ENCODE results near the gene NELFCD.
"Not testable (repeated sequence)": the region's sequence is repeated elsewhere in the genome, so short reads cannot be mapped to it uniquely, and the experiment has no call there.

The NELFCD gene

DNA sequence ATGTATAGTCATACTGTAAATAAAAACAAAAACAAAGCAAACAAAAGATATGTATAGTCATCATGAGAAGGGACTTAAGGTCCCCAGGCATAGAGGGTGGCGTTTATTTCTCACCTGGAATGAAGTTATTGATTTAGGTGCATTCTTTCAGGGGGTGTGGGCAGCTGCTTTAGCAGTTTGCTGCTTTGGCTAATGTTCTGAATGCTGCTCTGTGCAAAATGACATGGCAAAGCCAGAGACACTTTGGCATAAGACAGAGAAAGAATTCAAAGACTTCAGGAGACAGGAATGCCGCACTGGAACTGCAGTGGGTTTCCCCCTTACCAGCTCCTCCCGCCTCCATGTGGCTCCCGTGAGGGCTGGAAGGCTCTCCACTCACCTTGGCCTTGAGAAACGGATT is 36.4 kb upstream of the NELFCD start:
- TF ChIP-seq, protein P1, sequence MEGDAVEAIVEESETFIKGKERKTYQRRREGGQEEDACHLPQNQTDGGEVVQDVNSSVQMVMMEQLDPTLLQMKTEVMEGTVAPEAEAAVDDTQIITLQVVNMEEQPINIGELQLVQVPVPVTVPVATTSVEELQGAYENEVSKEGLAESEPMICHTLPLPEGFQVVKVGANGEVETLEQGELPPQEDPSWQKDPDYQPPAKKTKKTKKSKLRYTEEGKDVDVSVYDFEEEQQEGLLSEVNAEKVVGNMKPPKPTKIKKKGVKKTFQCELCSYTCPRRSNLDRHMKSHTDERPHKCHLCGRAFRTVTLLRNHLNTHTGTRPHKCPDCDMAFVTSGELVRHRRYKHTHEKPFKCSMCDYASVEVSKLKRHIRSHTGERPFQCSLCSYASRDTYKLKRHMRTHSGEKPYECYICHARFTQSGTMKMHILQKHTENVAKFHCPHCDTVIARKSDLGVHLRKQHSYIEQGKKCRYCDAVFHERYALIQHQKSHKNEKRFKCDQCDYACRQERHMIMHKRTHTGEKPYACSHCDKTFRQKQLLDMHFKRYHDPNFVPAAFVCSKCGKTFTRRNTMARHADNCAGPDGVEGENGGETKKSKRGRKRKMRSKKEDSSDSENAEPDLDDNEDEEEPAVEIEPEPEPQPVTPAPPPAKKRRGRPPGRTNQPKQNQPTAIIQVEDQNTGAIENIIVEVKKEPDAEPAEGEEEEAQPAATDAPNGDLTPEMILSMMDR (IDR thresholded peaks at IDR 0.05; ENCODE audit: insufficient read depth, low read depth, low read length, missing control alignments) = no peak
- no peak for DNase-seq (ENCODE audit: low read depth)
- H3K4me3 ChIP-seq (ENCODE audit: low read depth, low read length) = no peak overlapping the region

DNA sequence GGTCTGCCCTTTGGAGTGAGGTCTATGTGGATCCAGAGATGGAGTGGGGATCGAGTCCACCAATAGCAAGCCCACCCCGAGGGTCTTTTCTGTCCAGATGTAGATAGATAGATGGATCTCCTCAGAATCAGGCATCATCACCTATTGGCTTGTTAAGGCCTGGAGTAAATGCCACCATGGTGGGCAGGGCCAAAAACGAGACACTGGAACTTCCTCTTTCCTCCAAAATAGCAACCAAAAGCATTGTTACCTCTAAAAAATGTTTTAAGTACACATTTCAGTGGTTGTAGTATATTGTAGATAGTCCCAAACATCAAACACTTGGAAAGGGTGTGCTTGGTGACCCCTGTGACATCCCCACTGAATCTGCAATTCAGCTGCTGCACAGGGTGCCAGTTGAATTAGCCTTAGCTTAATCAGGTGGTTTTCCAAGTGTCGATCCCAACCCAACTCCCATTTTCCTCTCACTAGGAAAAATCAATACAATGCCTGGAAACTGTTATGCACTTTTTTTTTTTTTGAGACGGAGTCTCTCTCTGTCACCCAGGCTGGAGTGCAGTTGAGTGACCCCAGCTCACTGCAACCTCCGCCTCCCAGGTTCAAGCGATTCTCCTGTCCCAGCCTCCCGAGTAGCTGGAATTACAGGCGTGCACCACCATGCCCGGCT is 35.0 kb upstream of the NELFCD start:
- no peak overlapping the region for H3K4me3 ChIP-seq (ENCODE audit: low read depth, low read length)
- TF ChIP-seq, protein P1 (IDR thresholded peaks at IDR 0.05; ENCODE audit: insufficient read depth, low read depth, low read length, missing control alignments) = no peak
- DNase-seq (ENCODE audit: low read depth) = no peak

DNA sequence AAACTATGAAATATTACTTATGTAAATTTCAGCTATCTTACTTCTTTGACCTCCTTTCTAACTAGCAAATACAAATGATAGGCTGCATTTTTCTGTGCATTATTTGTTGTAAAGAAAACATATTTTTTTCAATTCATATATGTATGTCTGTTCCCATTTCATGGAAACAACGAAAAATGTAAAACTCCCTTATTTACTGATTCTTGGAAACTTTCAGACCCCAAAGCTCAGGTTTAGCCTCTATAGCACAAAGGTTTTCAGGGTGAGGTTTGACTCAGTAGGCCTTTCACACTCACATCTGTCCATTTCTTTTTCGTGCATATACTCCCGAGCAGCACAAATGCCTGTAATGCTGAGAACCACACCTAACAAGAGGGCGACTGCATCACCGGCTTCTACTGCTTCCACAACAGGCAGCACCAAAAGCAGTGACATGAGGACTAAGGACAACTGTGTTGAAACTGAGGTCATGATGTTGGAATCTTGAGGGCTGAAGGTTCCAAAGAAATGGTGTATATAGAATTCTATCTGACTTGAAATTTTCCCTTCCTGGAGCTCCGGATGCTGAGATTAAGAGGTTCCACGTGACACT is 33.2 kb upstream of the NELFCD start:
- H3K4me3 ChIP-seq (ENCODE audit: low read depth, low read length); DNase-seq (ENCODE audit: low read depth): not testable (repeated sequence)

DNA sequence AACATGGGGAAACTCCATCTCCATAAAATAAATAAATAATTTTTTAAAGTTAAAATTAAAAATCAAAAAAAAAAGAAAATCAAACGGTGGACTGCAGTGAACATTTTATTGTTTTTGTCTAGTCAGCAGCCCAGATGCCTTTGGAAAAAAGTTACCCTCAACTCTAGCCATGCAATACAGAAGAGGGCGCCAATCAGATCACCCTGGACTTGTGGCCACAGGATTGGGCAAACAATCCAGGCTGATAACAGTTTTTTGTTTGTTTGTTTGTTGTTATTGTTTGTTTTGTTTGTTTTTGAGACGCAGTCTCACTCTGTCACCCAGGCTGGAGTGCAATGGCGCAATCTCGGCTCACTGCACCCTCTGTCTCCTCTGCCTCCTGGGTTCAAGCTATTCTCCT is 30.5 kb upstream of the NELFCD start:
- no peak overlapping the region for H3K4me3 ChIP-seq (ENCODE audit: low read depth, low read length)
- DNase-seq (ENCODE audit: low read depth) = no peak
- TF ChIP-seq, protein P1 (IDR thresholded peaks at IDR 0.05; ENCODE audit: insufficient read depth, low read depth, low read length, missing control alignments) = no peak

DNA sequence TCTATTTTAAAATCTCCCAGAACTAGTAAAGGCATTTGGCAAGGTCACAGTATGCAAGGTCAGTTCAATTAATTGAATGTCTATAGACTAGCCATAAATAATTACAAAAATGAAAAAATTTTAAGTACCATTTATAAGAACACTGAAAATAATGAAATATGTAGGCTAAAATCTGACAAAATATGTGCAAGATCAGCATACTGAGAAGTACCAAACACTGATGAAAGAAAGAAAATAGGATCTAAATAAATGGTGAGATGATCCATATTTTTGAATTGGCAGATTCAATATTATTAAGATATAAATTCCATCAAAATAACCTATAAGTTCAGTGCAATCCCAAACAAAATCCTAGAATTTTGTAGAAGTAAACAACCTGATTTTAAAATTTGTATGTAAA is 28.0 kb upstream of the NELFCD start:
- no peak overlapping the region for H3K4me3 ChIP-seq (ENCODE audit: low read depth, low read length)
- no peak for DNase-seq (ENCODE audit: low read depth)
- TF ChIP-seq, protein P1 (IDR thresholded peaks at IDR 0.05; ENCODE audit: insufficient read depth, low read depth, low read length, missing control alignments) = no peak

DNA sequence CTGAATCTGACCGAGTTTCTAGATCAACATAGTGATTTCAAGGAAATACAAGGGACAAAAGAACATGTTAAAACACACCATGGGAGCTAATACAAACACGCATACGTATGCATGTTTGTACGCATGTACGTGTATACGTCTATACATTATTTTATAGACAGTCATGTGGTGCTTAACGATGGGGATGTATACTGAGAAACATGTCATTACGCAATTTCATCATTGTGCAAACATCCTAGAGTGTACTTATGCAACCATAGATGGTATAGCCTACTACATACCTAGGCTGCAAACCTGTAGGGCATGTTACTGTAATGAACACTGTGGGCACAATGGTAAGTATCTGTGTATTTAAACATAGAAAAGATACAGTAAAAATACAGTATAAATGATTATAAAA is 25.0 kb upstream of the NELFCD start:
- TF ChIP-seq, protein P1 (IDR thresholded peaks at IDR 0.05; ENCODE audit: insufficient read depth, low read depth, low read length, missing control alignments) = no peak
- H3K4me3 ChIP-seq (ENCODE audit: low read depth, low read length) = no peak overlapping the region
- DNase-seq (ENCODE audit: low read depth) = no peak

DNA sequence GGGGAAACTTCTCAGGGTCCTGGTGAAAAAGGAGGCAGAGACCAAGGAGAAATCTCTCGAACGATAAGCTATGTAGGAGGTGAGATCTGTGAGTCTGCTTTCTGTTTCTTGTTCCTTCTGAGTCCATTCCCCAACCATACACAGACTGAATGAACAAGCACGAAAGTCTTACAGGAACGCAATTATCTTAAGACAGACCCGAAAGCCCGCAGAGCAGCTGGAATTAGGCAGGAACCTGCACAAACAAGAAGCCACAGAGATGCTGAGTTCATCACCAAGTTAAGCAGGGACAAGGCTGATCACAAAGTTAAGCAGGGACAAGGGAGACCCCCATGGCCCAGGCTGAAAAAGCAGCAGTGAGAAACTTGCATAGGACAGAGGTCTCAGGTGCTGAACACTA is 21.4 kb upstream of the NELFCD start:
- TF ChIP-seq, protein P1 (IDR thresholded peaks at IDR 0.05; ENCODE audit: insufficient read depth, low read depth, low read length, missing control alignments) = no peak
- no peak for DNase-seq (ENCODE audit: low read depth)
- H3K4me3 ChIP-seq (ENCODE audit: low read depth, low read length) = no peak overlapping the region
